Suprapubic skin (tissue), 4 donors: ENCODE measurements around the gene USP6.
"Not testable (repeated sequence)": the region's sequence is repeated elsewhere in the genome, so short reads cannot be mapped to it uniquely, and the experiment has no call there.

Experiments used
- EP300 ChIP-seq: sonication (generic); formaldehyde crosslinking; IDR thresholded peaks from one replicate; pipeline ENCODE4 v1.6.1; 2017; ENCODE audit warnings: antibody characterized with exemption
- POLR2A ChIP-seq, 2 donors: fragments of 450-650 bp; IDR thresholded peaks; one replicate each; pipeline ENCODE4 v1.6.1; 2017; ENCODE audit warnings: antibody characterized with exemption in 2 of 2, mild to moderate bottlenecking in 2 of 2, moderate library complexity in 2 of 2
- POLR2AphosphoS5 ChIP-seq, 3 donors: sonication (generic); formaldehyde crosslinking; IDR thresholded peaks; one replicate each; pipeline ENCODE4 v1.6.1; 2017; ENCODE audit warnings: antibody characterized with exemption in 3 of 3
- TF ChIP-seq, protein P1 (sequence below), 2 donors: fragments of 200-600 bp in 1 of 2; fragments of 450-650 bp in 1 of 2; sonication (generic) in 1 of 2; IDR thresholded peaks; one replicate each; pipeline ENCODE4 v1.5.1; 2016 to 2019; ENCODE audit warnings: antibody characterized with exemption in 2 of 2, mild to moderate bottlenecking in 1 of 2, moderate library complexity in 1 of 2

DNA sequence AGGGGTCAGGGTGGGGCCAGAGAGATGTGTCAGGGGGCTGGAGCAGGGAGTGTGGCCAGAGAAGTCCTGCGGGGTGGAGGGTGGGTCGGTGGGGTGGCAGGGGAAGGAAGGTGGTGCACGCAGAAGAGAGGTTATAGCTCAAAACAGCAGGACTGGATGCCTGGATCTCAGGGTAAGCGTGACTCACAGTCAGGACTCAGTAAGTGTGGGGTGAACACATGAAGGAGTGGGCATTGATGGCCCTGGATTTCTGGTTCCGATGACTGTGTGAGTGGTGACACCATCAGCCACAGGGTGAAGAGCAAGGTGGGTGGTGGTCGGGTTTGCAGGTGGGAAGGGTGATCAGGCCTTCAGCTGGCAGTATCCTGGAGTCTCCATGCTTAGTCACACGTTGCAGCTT is 6.2 kb downstream of the USP6 start:
- TF ChIP-seq, protein P1, sequence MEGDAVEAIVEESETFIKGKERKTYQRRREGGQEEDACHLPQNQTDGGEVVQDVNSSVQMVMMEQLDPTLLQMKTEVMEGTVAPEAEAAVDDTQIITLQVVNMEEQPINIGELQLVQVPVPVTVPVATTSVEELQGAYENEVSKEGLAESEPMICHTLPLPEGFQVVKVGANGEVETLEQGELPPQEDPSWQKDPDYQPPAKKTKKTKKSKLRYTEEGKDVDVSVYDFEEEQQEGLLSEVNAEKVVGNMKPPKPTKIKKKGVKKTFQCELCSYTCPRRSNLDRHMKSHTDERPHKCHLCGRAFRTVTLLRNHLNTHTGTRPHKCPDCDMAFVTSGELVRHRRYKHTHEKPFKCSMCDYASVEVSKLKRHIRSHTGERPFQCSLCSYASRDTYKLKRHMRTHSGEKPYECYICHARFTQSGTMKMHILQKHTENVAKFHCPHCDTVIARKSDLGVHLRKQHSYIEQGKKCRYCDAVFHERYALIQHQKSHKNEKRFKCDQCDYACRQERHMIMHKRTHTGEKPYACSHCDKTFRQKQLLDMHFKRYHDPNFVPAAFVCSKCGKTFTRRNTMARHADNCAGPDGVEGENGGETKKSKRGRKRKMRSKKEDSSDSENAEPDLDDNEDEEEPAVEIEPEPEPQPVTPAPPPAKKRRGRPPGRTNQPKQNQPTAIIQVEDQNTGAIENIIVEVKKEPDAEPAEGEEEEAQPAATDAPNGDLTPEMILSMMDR (IDR thresholded peaks at IDR 0.05), result not testable (repeated sequence)
- not testable (repeated sequence) for TF ChIP-seq POLR2A (IDR thresholded peaks at IDR 0.05); EP300; POLR2AphosphoS5 (IDR thresholded peaks at IDR 0.05)
